ENCODE data around the gene EPN3. TPM values are rescaled to one million over a fixed set of nuclear protein-coding genes. Genes with fewer than 3 reads are reported as not detected.

The EPN3 gene
- total and polyA plus RNA-seq, 2 donors, result 2.2 to 5.3 TPM

DNA sequence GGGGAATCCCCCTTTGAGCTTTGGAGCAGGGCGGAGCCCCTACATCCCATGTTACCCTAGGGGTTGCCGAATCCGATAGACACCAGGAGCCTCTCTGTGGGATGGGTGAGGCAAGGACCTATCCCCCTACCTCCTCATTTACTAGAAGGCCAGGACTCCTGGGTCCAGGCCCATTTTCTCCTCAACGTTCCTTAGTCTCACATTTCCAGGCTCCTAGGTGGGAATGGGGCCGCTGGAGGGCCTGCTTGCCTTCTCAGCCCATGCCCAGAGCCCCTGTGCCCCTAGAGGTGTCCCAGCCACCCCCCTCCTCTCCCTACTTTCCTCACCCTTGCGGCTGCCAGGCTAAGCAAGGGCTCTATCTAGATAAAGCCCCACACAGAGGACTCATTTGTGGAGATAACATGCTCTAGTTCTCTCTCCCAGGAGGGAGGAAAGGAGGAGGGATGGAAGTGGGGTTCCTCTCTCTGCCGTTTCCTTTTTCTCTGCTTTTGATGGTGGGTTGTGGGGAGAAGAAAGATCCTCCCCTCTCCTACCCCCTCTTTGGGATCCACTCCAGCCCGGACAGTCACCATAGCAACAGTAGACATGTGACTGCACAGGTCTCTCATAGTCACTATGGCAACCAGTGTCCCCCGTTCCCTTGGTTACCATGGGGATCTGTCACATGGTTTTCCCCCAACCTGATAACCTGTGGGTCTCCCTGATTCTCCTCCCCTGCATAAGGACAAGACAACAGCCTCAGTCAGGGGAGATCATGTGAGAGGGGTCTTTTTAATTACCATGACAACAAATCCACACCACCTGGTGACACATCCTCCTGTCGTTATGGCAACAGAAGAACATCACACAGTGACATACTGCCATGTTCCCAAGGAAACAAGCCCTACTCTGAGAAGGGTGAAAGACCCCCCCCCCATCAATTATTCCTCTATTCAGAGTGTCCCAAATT lies 33.1 kb downstream of the EPN3 start:
- peaks cover 45 to 86% of the 10 kb centered on the region in 2 donors for H3K27me3 ChIP-seq (ENCODE audit: control insufficient read depth in 2 of 2, insufficient read depth in 1 of 2, low read length in 1 of 2)
- WGBS, result 46% methylated on average over 10 of the region's 10 CpGs

DNA sequence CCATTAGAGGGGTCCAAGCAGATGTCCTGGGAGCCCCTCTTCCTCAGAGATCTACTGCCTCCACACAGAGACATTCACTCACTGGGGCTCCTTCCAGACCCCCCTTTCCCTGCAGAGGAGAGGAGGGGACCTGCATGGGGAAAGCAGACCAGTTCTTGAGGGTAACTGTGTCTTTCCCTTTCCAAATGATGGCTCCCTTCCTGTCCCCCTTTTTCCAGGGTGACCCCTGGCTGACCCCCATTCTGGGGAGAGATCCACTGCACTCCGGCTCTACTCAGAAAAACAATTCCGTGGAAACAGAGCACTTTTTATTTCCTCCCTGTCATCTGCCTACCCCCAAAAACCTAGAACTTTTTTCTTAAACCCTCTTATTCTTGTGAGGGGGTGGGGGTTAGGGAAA lies 34.4 kb downstream of the EPN3 start:
- H3K27ac ChIP-seq (ENCODE audit: low read depth in 1 of 2, low read length in 1 of 2), result no peak overlapping the region
- DNase-seq (ENCODE audit: low read depth in 6 of 9, low spot score in 9 of 9), result no peak
- H3K4me1 ChIP-seq (ENCODE audit: control insufficient read depth in 2 of 2, insufficient read depth in 2 of 2, low read length in 2 of 2), result peaks cover 0 to 20% of the 10 kb centered on the region in 2 donors
- peaks cover 34 to 80% of the 10 kb centered on the region in 2 donors for H3K27me3 ChIP-seq (ENCODE audit: control insufficient read depth in 2 of 2, insufficient read depth in 1 of 2, low read length in 1 of 2)
- 62% methylated on average over 2 of the region's 2 CpGs for WGBS
- no peak overlapping the region for H3K4me3 ChIP-seq (ENCODE audit: low read length in 2 of 2)
- H3K9me3 ChIP-seq (ENCODE audit: control insufficient read depth in 2 of 2, insufficient read depth in 1 of 2, low read length in 1 of 2), result peaks cover 0 to 3% of the 10 kb centered on the region in 2 donors
- H3K36me3 ChIP-seq (ENCODE audit: control insufficient read depth in 2 of 2, insufficient read depth in 2 of 2, low read length in 1 of 2), result no peaks in the 10 kb centered on the region

More for the DNA sequence above, 33.1 kb downstream of the EPN3 start:
- no peak overlapping the region for H3K4me3 ChIP-seq (ENCODE audit: low read length in 2 of 2)
- H3K9me3 ChIP-seq (ENCODE audit: control insufficient read depth in 2 of 2, insufficient read depth in 1 of 2, low read length in 1 of 2), result peaks cover 0 to 3% of the 10 kb centered on the region in 2 donors
- no peak for DNase-seq (ENCODE audit: low read depth in 6 of 9, low spot score in 9 of 9)
- H3K4me1 ChIP-seq (ENCODE audit: control insufficient read depth in 2 of 2, insufficient read depth in 2 of 2, low read length in 2 of 2), result peaks cover 5 to 29% of the 10 kb centered on the region in 2 donors
- no peaks in the 10 kb centered on the region for H3K36me3 ChIP-seq (ENCODE audit: control insufficient read depth in 2 of 2, insufficient read depth in 2 of 2, low read length in 1 of 2)
- H3K27ac ChIP-seq (ENCODE audit: low read depth in 1 of 2, low read length in 1 of 2), result no peak overlapping the region

DNA sequence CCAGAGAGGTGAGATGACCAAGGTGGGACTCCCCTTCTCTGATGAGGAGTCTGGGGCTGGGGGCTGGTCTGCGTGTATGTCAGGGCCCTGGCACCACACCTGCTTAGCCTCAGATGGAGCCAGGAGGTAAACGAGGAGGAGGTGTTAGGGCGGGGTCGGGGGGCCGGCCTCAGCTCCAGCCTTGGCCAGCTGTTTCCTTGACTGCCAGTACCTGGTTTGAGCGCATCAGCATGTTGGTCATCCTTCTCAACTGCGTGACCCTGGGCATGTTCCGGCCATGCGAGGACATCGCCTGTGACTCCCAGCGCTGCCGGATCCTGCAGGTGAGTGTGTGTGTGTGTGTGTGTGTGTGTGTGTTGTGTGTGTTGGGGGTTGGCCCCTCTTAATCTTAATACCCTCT lies 36.1 kb downstream of the EPN3 start:
- Histone ChIP-seq H3K9me3 (ENCODE audit: control insufficient read depth in 2 of 2, insufficient read depth in 1 of 2, low read length in 1 of 2) (no peaks in the 10 kb centered on the region), H3K36me3 (ENCODE audit: control insufficient read depth in 2 of 2, insufficient read depth in 2 of 2, low read length in 1 of 2) (no peaks in the 10 kb centered on the region), H3K4me1 (ENCODE audit: control insufficient read depth in 2 of 2, insufficient read depth in 2 of 2, low read length in 2 of 2) (peaks cover 0 to 10% of the 10 kb centered on the region in 2 donors), H3K4me3 (ENCODE audit: low read length in 2 of 2) (no peak overlapping the region), H3K27me3 (ENCODE audit: control insufficient read depth in 2 of 2, insufficient read depth in 1 of 2, low read length in 1 of 2) (peaks cover 18 to 65% of the 10 kb centered on the region in 2 donors), H3K27ac (ENCODE audit: low read depth in 1 of 2, low read length in 1 of 2) (no peak overlapping the region)
- 94% methylated on average over 12 of the region's 12 CpGs for WGBS
- DNase-seq (ENCODE audit: low read depth in 6 of 9, low spot score in 9 of 9), result no peak

DNA sequence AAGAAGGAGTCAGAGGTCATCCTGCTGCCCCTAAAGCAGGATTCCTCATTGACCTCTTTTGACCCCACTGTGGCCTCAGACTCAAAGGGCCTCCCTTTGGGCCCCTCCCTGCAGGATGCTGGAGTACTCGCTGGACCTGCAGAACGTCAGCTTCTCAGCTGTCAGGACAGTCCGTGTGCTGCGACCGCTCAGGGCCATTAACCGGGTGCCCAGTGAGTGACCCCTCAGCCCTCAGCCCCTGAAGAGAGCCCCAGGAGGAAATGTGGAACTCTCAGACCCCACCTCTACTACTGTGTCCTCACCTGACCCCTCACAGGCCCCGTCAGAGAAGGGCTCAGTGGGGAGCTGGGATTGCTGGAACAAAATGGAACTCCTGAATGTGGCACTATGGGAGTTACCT lies 37.1 kb downstream of the EPN3 start:
- WGBS, result 94% methylated on average over 7 of the region's 7 CpGs
- Histone ChIP-seq H3K9me3 (ENCODE audit: control insufficient read depth in 2 of 2, insufficient read depth in 1 of 2, low read length in 1 of 2) (no peaks in the 10 kb centered on the region), H3K27me3 (ENCODE audit: control insufficient read depth in 2 of 2, insufficient read depth in 1 of 2, low read length in 1 of 2) (peaks cover 10 to 55% of the 10 kb centered on the region in 2 donors), H3K4me3 (ENCODE audit: low read length in 2 of 2) (no peak overlapping the region), H3K27ac (ENCODE audit: low read depth in 1 of 2, low read length in 1 of 2) (no peak overlapping the region), H3K36me3 (ENCODE audit: control insufficient read depth in 2 of 2, insufficient read depth in 2 of 2, low read length in 1 of 2) (no peaks in the 10 kb centered on the region), H3K4me1 (ENCODE audit: control insufficient read depth in 2 of 2, insufficient read depth in 2 of 2, low read length in 2 of 2) (peaks cover 0 to 8% of the 10 kb centered on the region in 2 donors)
- DNase-seq (ENCODE audit: low read depth in 6 of 9, low spot score in 9 of 9), result no peak

DNA sequence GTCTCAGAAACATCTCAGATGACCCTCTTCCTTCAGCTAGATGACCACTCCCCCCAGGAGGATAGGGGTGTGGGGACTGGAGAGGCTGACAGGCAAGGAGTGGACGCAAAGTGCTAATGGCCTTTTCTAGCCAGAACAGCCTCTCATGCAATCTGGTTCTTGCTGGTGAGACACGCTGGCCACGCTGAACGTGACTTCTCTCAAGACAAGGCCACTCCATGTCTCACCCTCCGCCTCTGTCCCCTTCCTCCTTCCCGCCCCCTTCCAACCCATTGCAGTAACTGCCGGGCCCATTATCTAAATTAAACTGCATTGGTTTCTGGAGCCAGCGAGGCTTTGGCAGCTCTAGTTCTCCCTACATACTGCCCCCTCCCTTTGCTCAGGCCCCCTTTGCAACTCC lies 37.5 kb downstream of the EPN3 start:
- peaks cover 5 to 51% of the 10 kb centered on the region in 2 donors for H3K27me3 ChIP-seq (ENCODE audit: control insufficient read depth in 2 of 2, insufficient read depth in 1 of 2, low read length in 1 of 2)
- no peak overlapping the region for H3K4me3 ChIP-seq (ENCODE audit: low read length in 2 of 2)
- DNase-seq (ENCODE audit: low read depth in 6 of 9, low spot score in 9 of 9), result no peak
- H3K27ac ChIP-seq (ENCODE audit: low read depth in 1 of 2, low read length in 1 of 2), result no peak overlapping the region
- H3K9me3 ChIP-seq (ENCODE audit: control insufficient read depth in 2 of 2, insufficient read depth in 1 of 2, low read length in 1 of 2), result no peaks in the 10 kb centered on the region
- H3K4me1 ChIP-seq (ENCODE audit: control insufficient read depth in 2 of 2, insufficient read depth in 2 of 2, low read length in 2 of 2), result peaks cover 0 to 6% of the 10 kb centered on the region in 2 donors
- WGBS, result 96% methylated on average over 8 of the region's 8 CpGs
- no peaks in the 10 kb centered on the region for H3K36me3 ChIP-seq (ENCODE audit: control insufficient read depth in 2 of 2, insufficient read depth in 2 of 2, low read length in 1 of 2)

DNA sequence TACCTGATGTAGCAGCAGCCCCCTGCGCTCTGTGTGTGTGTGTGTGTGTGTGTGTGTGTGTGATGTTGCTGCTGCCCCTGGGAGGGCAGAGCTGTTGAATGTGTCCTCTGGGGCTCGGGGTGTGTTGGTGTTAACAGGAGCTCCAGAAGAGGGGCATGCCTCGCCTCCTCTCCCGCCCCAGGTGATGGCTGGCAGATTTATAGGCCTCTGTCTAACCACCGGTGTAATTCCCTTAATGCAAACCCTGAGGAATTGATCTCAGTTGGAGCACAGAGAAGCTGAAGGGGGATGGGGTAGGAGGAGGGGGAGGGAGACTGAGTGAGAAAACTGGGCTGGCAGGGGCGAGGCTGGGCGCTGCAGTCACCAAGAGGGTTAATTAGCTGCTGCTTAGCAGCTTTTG lies 38.0 kb downstream of the EPN3 start:
- Histone ChIP-seq H3K27me3 (ENCODE audit: control insufficient read depth in 2 of 2, insufficient read depth in 1 of 2, low read length in 1 of 2) (peaks cover 3 to 46% of the 10 kb centered on the region in 2 donors), H3K4me3 (ENCODE audit: low read length in 2 of 2) (no peak overlapping the region), H3K27ac (ENCODE audit: low read depth in 1 of 2, low read length in 1 of 2) (no peak overlapping the region), H3K9me3 (ENCODE audit: control insufficient read depth in 2 of 2, insufficient read depth in 1 of 2, low read length in 1 of 2) (no peaks in the 10 kb centered on the region), H3K36me3 (ENCODE audit: control insufficient read depth in 2 of 2, insufficient read depth in 2 of 2, low read length in 1 of 2) (no peaks in the 10 kb centered on the region), H3K4me1 (ENCODE audit: control insufficient read depth in 2 of 2, insufficient read depth in 2 of 2, low read length in 2 of 2) (peaks cover 0 to 3% of the 10 kb centered on the region in 2 donors)
- no peak for DNase-seq (ENCODE audit: low read depth in 6 of 9, low spot score in 9 of 9)
- WGBS, result 86% methylated on average over 7 of the region's 7 CpGs

DNA sequence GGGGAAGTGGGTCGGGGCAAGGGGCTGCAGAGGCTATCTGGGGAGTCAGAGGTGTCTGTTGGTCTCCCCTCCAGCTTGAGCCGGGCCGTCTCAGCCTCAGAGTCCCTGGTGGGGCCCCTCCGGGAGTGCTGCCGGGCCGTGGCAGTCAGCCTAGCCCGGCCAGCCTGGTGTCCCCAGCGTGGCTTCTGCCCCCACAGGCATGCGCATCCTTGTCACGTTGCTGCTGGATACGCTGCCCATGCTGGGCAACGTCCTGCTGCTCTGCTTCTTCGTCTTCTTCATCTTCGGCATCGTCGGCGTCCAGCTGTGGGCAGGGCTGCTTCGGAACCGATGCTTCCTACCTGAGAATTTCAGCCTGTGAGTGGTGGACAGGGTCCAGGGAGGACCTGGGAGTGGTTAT lies 39.1 kb downstream of the EPN3 start:
- WGBS, result 88% methylated on average over 19 of the region's 19 CpGs

DNA sequence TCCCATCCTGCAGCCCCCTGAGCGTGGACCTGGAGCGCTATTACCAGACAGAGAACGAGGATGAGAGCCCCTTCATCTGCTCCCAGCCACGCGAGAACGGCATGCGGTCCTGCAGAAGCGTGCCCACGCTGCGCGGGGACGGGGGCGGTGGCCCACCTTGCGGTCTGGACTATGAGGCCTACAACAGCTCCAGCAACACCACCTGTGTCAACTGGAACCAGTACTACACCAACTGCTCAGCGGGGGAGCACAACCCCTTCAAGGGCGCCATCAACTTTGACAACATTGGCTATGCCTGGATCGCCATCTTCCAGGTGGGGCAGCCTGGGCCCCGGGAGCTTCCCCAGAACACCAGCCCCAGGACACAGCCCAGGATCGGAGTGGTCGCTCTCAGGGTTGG lies 40.0 kb downstream of the EPN3 start:
- WGBS, result 99% methylated on average over 20 of the region's 20 CpGs

More for the DNA sequence above, 39.1 kb downstream of the EPN3 start:
- no peak overlapping the region for H3K27ac ChIP-seq (ENCODE audit: low read depth in 1 of 2, low read length in 1 of 2)
- no peaks in the 10 kb centered on the region for H3K4me1 ChIP-seq (ENCODE audit: control insufficient read depth in 2 of 2, insufficient read depth in 2 of 2, low read length in 2 of 2)
- no peaks in the 10 kb centered on the region for H3K9me3 ChIP-seq (ENCODE audit: control insufficient read depth in 2 of 2, insufficient read depth in 1 of 2, low read length in 1 of 2)
- no peak for DNase-seq (ENCODE audit: low read depth in 6 of 9, low spot score in 9 of 9)
- no peak overlapping the region for H3K4me3 ChIP-seq (ENCODE audit: low read length in 2 of 2)
- no peaks in the 10 kb centered on the region for H3K36me3 ChIP-seq (ENCODE audit: control insufficient read depth in 2 of 2, insufficient read depth in 2 of 2, low read length in 1 of 2)
- peaks cover 0 to 34% of the 10 kb centered on the region in 2 donors for H3K27me3 ChIP-seq (ENCODE audit: control insufficient read depth in 2 of 2, insufficient read depth in 1 of 2, low read length in 1 of 2)

DNA sequence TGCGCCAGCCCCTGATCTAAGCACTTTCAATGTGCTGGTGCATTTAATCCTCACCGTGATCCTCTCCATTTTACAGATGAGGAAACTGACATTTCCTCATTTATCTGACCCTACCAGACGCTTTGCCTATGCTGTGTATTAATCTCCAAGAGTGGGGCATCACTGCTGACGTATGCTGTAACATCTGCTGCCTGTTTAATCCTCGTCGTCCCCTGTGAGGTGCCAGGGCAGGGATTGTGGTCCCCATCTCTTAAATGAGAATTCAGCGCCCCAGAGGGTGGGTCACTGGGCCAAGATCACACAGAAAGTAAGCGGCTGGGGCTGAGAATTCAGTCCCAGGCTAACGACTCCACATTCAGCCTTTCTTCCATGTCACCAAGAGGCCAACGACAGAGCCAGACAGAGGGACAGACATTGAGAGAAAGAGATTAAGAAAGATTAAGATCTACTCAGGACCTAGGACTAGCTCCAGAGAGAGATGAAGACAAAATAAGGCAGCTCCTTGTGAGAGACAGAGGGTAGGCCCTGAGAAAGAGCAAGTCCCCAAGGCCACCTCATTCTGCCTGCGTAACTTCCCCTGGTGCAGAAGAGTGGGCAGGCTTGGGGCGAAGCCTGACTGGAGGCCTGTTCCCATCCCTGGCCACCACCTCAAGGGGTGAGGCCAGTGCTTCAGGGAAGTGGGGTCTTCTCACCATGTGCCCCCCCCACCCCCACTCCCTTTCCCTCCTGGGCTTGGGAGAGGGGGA lies 41.5 kb downstream of the EPN3 start:
- 95% methylated on average over 12 of the region's 12 CpGs for WGBS
- H3K27ac ChIP-seq (ENCODE audit: low read depth in 1 of 2, low read length in 1 of 2), result no peak overlapping the region
- no peaks in the 10 kb centered on the region for H3K9me3 ChIP-seq (ENCODE audit: control insufficient read depth in 2 of 2, insufficient read depth in 1 of 2, low read length in 1 of 2)
- H3K36me3 ChIP-seq (ENCODE audit: control insufficient read depth in 2 of 2, insufficient read depth in 2 of 2, low read length in 1 of 2), result no peaks in the 10 kb centered on the region
- H3K4me1 ChIP-seq (ENCODE audit: control insufficient read depth in 2 of 2, insufficient read depth in 2 of 2, low read length in 2 of 2), result no peaks in the 10 kb centered on the region
- peaks cover 0 to 23% of the 10 kb centered on the region in 2 donors for H3K27me3 ChIP-seq (ENCODE audit: control insufficient read depth in 2 of 2, insufficient read depth in 1 of 2, low read length in 1 of 2)
- no peak for DNase-seq (ENCODE audit: low read depth in 6 of 9, low spot score in 9 of 9)
- no peak overlapping the region for H3K4me3 ChIP-seq (ENCODE audit: low read length in 2 of 2)

More for the DNA sequence above, 40.0 kb downstream of the EPN3 start:
- Histone ChIP-seq H3K27ac (ENCODE audit: low read depth in 1 of 2, low read length in 1 of 2) (no peak overlapping the region), H3K4me3 (ENCODE audit: low read length in 2 of 2) (no peak overlapping the region), H3K9me3 (ENCODE audit: control insufficient read depth in 2 of 2, insufficient read depth in 1 of 2, low read length in 1 of 2) (no peaks in the 10 kb centered on the region), H3K4me1 (ENCODE audit: control insufficient read depth in 2 of 2, insufficient read depth in 2 of 2, low read length in 2 of 2) (no peaks in the 10 kb centered on the region), H3K36me3 (ENCODE audit: control insufficient read depth in 2 of 2, insufficient read depth in 2 of 2, low read length in 1 of 2) (no peaks in the 10 kb centered on the region), H3K27me3 (ENCODE audit: control insufficient read depth in 2 of 2, insufficient read depth in 1 of 2, low read length in 1 of 2) (peaks cover 0 to 26% of the 10 kb centered on the region in 2 donors)
- DNase-seq (ENCODE audit: low read depth in 6 of 9, low spot score in 9 of 9), result no peak
